ENCODE data around the gene HERC4.
"Not testable (repeated sequence)": the region's sequence is repeated elsewhere in the genome, so short reads cannot be mapped to it uniquely, and the experiment has no call there.

The HERC4 gene

GRCh38 chr10:68043030-68043429 lies 32.1 kb downstream of the HERC4 start:
- no peak for DNase-seq

- DNase-seq = no peak
These were observed 43.0 kb downstream of the HERC4 start for GRCh38 chr10:68032113-68032512.

GRCh38 chr10:68027429-68027828 lies 47.7 kb downstream of the HERC4 start:
- DNase-seq = no peak

GRCh38 chr10:68023292-68023691 lies 51.8 kb downstream of the HERC4 start:
- DNase-seq = no peak

- not testable (repeated sequence) for DNase-seq
These were observed 52.8 kb downstream of the HERC4 start for GRCh38 chr10:68022324-68022723.

- not testable (repeated sequence) for DNase-seq
These were observed 58.6 kb downstream of the HERC4 start for GRCh38 chr10:68016519-68016918.

GRCh38 chr10:68010426-68010940 lies 64.6 kb downstream of the HERC4 start:
- DNase-seq = no peak

GRCh38 chr10:68007356-68007755 lies 67.7 kb downstream of the HERC4 start:
- no peak for DNase-seq

GRCh38 chr10:68001539-68001938 lies 73.5 kb downstream of the HERC4 start:
- DNase-seq = no peak

- no peak for DNase-seq
These were observed 74.1 kb downstream of the HERC4 start for GRCh38 chr10:68001000-68001399.

- DNase-seq = no peak
These were observed 85.0 kb downstream of the HERC4 start for GRCh38 chr10:67990093-67990492.

GRCh38 chr10:67988606-67989005 lies 86.5 kb downstream of the HERC4 start:
- no peak for DNase-seq

GRCh38 chr10:67982603-67983002 lies 92.5 kb downstream of the HERC4 start:
- DNase-seq = not testable (repeated sequence)

GRCh38 chr10:67978749-67979148 lies 96.3 kb downstream of the HERC4 start:
- DNase-seq = no peak

- no peak for DNase-seq
These were observed 97.8 kb downstream of the HERC4 start for GRCh38 chr10:67977251-67977650.

GRCh38 chr10:67976292-67977245 lies 98.5 kb downstream of the HERC4 start:
- DNase-seq = no peak

GRCh38 chr10:67975871-67976270 lies 99.2 kb downstream of the HERC4 start:
- no peak for DNase-seq

GRCh38 chr10:67971311-67971710 lies 103.8 kb downstream of the HERC4 start:
- no peak for DNase-seq

GRCh38 chr10:67969875-67970274 lies 105.2 kb downstream of the HERC4 start:
- DNase-seq = no peak

GRCh38 chr10:67966035-67966434 lies 109.0 kb downstream of the HERC4 start:
- not testable (repeated sequence) for DNase-seq

GRCh38 chr10:67965456-67965855 lies 109.6 kb downstream of the HERC4 start:
- DNase-seq = no peak

GRCh38 chr10:67959839-67960476 lies 115.1 kb downstream of the HERC4 start:
- DNase-seq = no peak

GRCh38 chr10:67955614-67956013 lies 119.5 kb downstream of the HERC4 start:
- no peak for DNase-seq

GRCh38 chr10:67943917-67944316 lies 131.2 kb downstream of the HERC4 start:
- DNase-seq = no peak

Data from NCI-H187 treated with DMSO at 0.1 percent for 48 hours (cell line).